ENCODE measurements around the gene LIMS2.

DNA sequence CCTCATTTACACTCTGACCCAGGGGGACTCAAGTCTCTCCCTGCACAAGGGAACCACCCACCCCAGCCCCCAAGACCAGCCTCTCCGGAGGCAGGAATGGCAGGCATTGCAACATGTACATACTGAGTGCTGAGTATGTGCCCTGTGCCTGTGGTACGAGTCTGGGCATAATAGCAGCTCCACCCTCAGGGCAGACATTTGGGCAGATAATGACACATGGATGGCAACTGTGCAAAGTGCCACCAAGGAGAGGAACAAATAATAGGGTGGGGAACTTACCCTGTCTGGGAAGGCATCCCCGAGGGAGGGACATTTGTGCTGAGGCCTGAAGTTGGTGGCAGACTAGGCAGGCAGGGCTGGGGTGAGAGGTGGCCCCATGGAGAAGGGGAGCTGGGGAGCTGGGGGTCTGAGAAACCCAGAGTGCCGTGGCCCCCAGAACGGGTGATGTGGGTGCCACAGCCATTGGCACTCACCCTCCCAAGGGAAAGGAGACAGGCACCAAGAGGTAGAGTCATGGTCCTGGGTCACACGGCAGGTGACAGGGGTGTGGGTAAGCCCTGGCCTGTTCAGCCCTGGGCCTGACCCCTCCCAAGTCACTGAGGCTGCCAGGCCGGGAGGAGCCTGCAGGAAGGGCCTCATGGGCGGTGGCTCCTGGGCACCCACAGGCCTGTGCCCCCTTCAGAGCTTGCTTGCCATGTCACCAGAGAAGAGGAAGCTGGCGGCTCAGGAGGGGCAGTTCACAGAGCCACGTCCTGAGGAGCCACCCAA, 45.0 kb downstream of the LIMS2 start:
- TF ChIP-seq, protein P1, sequence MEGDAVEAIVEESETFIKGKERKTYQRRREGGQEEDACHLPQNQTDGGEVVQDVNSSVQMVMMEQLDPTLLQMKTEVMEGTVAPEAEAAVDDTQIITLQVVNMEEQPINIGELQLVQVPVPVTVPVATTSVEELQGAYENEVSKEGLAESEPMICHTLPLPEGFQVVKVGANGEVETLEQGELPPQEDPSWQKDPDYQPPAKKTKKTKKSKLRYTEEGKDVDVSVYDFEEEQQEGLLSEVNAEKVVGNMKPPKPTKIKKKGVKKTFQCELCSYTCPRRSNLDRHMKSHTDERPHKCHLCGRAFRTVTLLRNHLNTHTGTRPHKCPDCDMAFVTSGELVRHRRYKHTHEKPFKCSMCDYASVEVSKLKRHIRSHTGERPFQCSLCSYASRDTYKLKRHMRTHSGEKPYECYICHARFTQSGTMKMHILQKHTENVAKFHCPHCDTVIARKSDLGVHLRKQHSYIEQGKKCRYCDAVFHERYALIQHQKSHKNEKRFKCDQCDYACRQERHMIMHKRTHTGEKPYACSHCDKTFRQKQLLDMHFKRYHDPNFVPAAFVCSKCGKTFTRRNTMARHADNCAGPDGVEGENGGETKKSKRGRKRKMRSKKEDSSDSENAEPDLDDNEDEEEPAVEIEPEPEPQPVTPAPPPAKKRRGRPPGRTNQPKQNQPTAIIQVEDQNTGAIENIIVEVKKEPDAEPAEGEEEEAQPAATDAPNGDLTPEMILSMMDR (IDR thresholded peaks at IDR 0.05 in 8 of 11, conservative IDR thresholded peaks at IDR 0.05 in 3 of 11) = no peak
- no peak for TF ChIP-seq POLR2A (IDR thresholded peaks at IDR 0.05)

Measured in spleen (tissue), 7 donors.